ENCODE data around the gene ARHGAP5. TPM values are rescaled to one million over a fixed set of nuclear protein-coding genes. Genes with fewer than 3 reads are reported as not detected.
A peak's percentile ranks its signal among the peaks of the same experiment; 100 is the strongest.

Gene ARHGAP5
- total and polyA plus RNA-seq, 2 donors from 2014 or later = 17.7 to 142 TPM

- Histone ChIP-seq H3K27ac (ENCODE audit: low read depth in 2 of 2, low read length in 2 of 2) (peak overlapping the region; percentile 76 to 92), H3K4me3 (ENCODE audit: low read length in 3 of 3) (peak overlapping the region; percentile 75 to 92 (median 86)), H3K27me3 (ENCODE audit: control insufficient read depth, insufficient read depth, low read length) (no peaks in the 10 kb centered on the region), H3K9ac (ENCODE audit: low read length in 3 of 3) (peak overlapping the region; percentile 34 to 88 (median 78)), H3K4me1 (ENCODE audit: control insufficient read depth in 2 of 3, insufficient read depth in 2 of 3, low read depth in 1 of 3, low read length in 3 of 3) (peaks cover 0 to 4% (median 0%) of the 10 kb centered on the region in 3 donors), H3K36me3 (ENCODE audit: control insufficient read depth in 2 of 3, insufficient read depth in 3 of 3, low read length in 3 of 3) (no peaks in the 10 kb centered on the region), H3K9me3 (ENCODE audit: control insufficient read depth in 2 of 3, insufficient read depth in 1 of 3, low read length in 3 of 3) (no peaks in the 10 kb centered on the region)
- DNase-seq = peak in 2 of 5 donors; percentile 52 to 71
- no peak for FAIRE-seq
- TF ChIP-seq CTCF (IDR thresholded peaks at IDR 0.05; ENCODE audit: borderline replicate concordance, extremely low read depth, insufficient read depth) = no peak
- intact Hi-C loops (cut with DNase I) = no loop called here
Measured at GRCh38 chr14:32202491-32202997, 125.4 kb downstream of the ARHGAP5 start.

- peaks cover 0 to 4% (median 0%) of the 10 kb centered on the region in 3 donors for H3K4me1 ChIP-seq (ENCODE audit: control insufficient read depth in 2 of 3, insufficient read depth in 2 of 3, low read depth in 1 of 3, low read length in 3 of 3)
- no peaks in the 10 kb centered on the region for H3K9me3 ChIP-seq (ENCODE audit: control insufficient read depth in 2 of 3, insufficient read depth in 1 of 3, low read length in 3 of 3)
- FAIRE-seq = no peak
- H3K27ac ChIP-seq (ENCODE audit: low read depth in 2 of 2, low read length in 2 of 2) = peak within 1 kb of the TSS; percentile 89 to 92
- intact Hi-C loops (cut with DNase I) = no loop called here
- H3K4me3 ChIP-seq (ENCODE audit: low read length in 3 of 3) = peak within 1 kb of the TSS; percentile 79 to 92 (median 86)
- H3K9ac ChIP-seq (ENCODE audit: low read length in 3 of 3) = peak within 1 kb of the TSS; percentile 72 to 88 (median 87)
- peak; percentile 95 to 97 (median 97) for DNase-seq
- no peaks in the 10 kb centered on the region for H3K27me3 ChIP-seq (ENCODE audit: control insufficient read depth, insufficient read depth, low read length)
- no peak for TF ChIP-seq CTCF (IDR thresholded peaks at IDR 0.05; ENCODE audit: borderline replicate concordance, extremely low read depth, insufficient read depth)
- H3K36me3 ChIP-seq (ENCODE audit: control insufficient read depth in 2 of 3, insufficient read depth in 3 of 3, low read length in 3 of 3) = no peaks in the 10 kb centered on the region
Measured at GRCh38 chr14:32202998-32203882, 126.1 kb downstream of the ARHGAP5 start, which contains the start of gene RNU6-8. TSS of gene RNU6-8 (minus strand) at chr14:32203269.

- intact Hi-C loops (cut with DNase I) = no loop called here
- no peak for TF ChIP-seq CTCF (IDR thresholded peaks at IDR 0.05; ENCODE audit: borderline replicate concordance, extremely low read depth, insufficient read depth)
- Histone ChIP-seq H3K27me3 (ENCODE audit: control insufficient read depth, insufficient read depth, low read length) (no peaks in the 10 kb centered on the region), H3K9me3 (ENCODE audit: control insufficient read depth in 2 of 3, insufficient read depth in 1 of 3, low read length in 3 of 3) (no peaks in the 10 kb centered on the region), H3K9ac (ENCODE audit: low read length in 3 of 3) (peak overlapping the region; percentile 72 to 88 (median 87)), H3K4me1 (ENCODE audit: control insufficient read depth in 2 of 3, insufficient read depth in 2 of 3, low read depth in 1 of 3, low read length in 3 of 3) (peaks cover 0 to 4% (median 0%) of the 10 kb centered on the region in 3 donors), H3K36me3 (ENCODE audit: control insufficient read depth in 2 of 3, insufficient read depth in 3 of 3, low read length in 3 of 3) (no peaks in the 10 kb centered on the region), H3K4me3 (ENCODE audit: low read length in 3 of 3) (peak overlapping the region; percentile 79 to 92 (median 86)), H3K27ac (ENCODE audit: low read depth in 2 of 2, low read length in 2 of 2) (peak overlapping the region; percentile 89 to 92)
- DNase-seq (peak in 4 of 5 donors; percentile 24 to 65 (median 60)), FAIRE-seq (no peak)
Measured at GRCh38 chr14:32203928-32204357, 126.8 kb downstream of the ARHGAP5 start.

Measured in kidney (tissue), 14 donors.